CD14-positive monocyte (primary cell): ENCODE measurements around the gene CRACDL. TPM values are rescaled to one million over a fixed set of nuclear protein-coding genes. Genes with fewer than 3 reads are reported as not detected.

Source experiments
- DNase-seq, 3 donors: peaks; one replicate each; pipeline ENCODE4 v3.0.0-alpha.2; 2011 to 2022
- H2AFZ ChIP-seq: 2 replicates; pipeline ENCODE4 v1.6.0; 2012; ENCODE audit warnings: mild to moderate bottlenecking, low read depth, low read length, inconsistent platforms; ENCODE audit not compliant: insufficient read depth, poor library complexity, severe bottlenecking
- H3K27ac ChIP-seq, 2 donors: 1 replicate in 1 of 2; 2 replicates in 1 of 2; pipeline ENCODE4 v1.5.1; 2012 to 2013; ENCODE audit warnings: low read length in 2 of 2, control low read depth in 1 of 2, inconsistent platforms in 1 of 2, low read depth in 1 of 2, mild to moderate bottlenecking in 1 of 2
- H3K27me3 ChIP-seq, 2 donors: one replicate each; pipeline versions ENCODE4 v1.6.0 to v1.6.1; 2011 to 2013; ENCODE audit warnings: low read length in 2 of 2; ENCODE audit not compliant: control insufficient read depth in 2 of 2, insufficient read depth in 2 of 2
- H3K36me3 ChIP-seq, 2 donors: replicated peaks in 1 of 2; 1 replicate in 1 of 2; 2 replicates in 1 of 2; pipeline versions ENCODE4 v1.5.1 to v1.6.1; 2012 to 2013; ENCODE audit warnings: low read length in 2 of 2, control low read depth in 1 of 2, inconsistent platforms in 1 of 2, mild to moderate bottlenecking in 1 of 2; ENCODE audit not compliant: insufficient read depth in 2 of 2, control insufficient read depth in 1 of 2
- H3K4me1 ChIP-seq, 2 donors: 1 replicate in 1 of 2; 2 replicates in 1 of 2; pipeline versions ENCODE4 v1.5.1 to v1.6.1; 2012 to 2013; ENCODE audit warnings: low read length in 2 of 2, control low read depth in 1 of 2, inconsistent platforms in 1 of 2, mild to moderate bottlenecking in 1 of 2, moderate library complexity in 1 of 2; ENCODE audit not compliant: insufficient read depth in 2 of 2, control insufficient read depth in 1 of 2
- H3K4me2 ChIP-seq: replicated peaks from 2 replicates; pipeline ENCODE3; 2012; ENCODE audit warnings: low read length, moderate library complexity, mild to moderate bottlenecking; ENCODE audit not compliant: poor library complexity, severe bottlenecking; ENCODE audit errors: extremely low read depth
- H3K4me3 ChIP-seq, 3 experiments: fragments of 200-600 bp in 1 of 3; sonication (generic) in 1 of 3; replicated peaks in 1 of 3; 1 replicate in 2 of 3; 2 replicates in 1 of 3; pipeline ENCODE4 v1.5.1; 2011 to 2013; ENCODE audit warnings: low read length in 3 of 3, mild to moderate bottlenecking in 3 of 3, control low read depth in 2 of 3, low read depth in 2 of 3, inconsistent platforms in 1 of 3, moderate library complexity in 1 of 3
- H3K79me2 ChIP-seq: 2 replicates; pipeline ENCODE4 v1.6.0; 2012; ENCODE audit warnings: mild to moderate bottlenecking, control low read depth, inconsistent platforms, low read length, moderate library complexity; ENCODE audit not compliant: insufficient read depth
- H3K9ac ChIP-seq: 2 replicates; pipeline ENCODE4 v1.6.0; 2017; ENCODE audit warnings: low read length, mild to moderate bottlenecking; ENCODE audit not compliant: insufficient read depth, poor library complexity, severe bottlenecking
- H3K9me3 ChIP-seq, 2 donors: replicated peaks in 1 of 2; 1 replicate in 1 of 2; 2 replicates in 1 of 2; pipeline versions ENCODE4 v1.5.1 to v1.6.1; 2012 to 2013; ENCODE audit warnings: low read length in 2 of 2, control low read depth in 1 of 2; ENCODE audit not compliant: control insufficient read depth in 1 of 2, insufficient read depth in 1 of 2
- H4K20me1 ChIP-seq: 2 replicates; pipeline ENCODE4 v1.6.0; 2012; ENCODE audit warnings: mild to moderate bottlenecking, low read length, control low read depth, moderate library complexity; ENCODE audit not compliant: insufficient read depth
- H3K27ac Mint-ChIP-seq, 7 donors: one replicate each; pipeline ENCODE4 v1.8.0; 2020; ENCODE audit warnings: mild to moderate bottlenecking in 7 of 7, mixed read lengths in 7 of 7, moderate library complexity in 6 of 7, inconsistent platforms in 2 of 7
- H3K27me3 Mint-ChIP-seq, 3 donors: one replicate each; pipeline ENCODE4 v1.8.0; 2021 to 2022; ENCODE audit warnings: low read depth in 3 of 3, mild to moderate bottlenecking in 3 of 3, mixed read lengths in 3 of 3, moderate library complexity in 3 of 3, inconsistent platforms in 1 of 3
- H3K36me3 Mint-ChIP-seq, 2 donors: one replicate each; pipeline ENCODE4 v1.8.0; 2020; ENCODE audit warnings: mixed read lengths in 2 of 2, inconsistent platforms in 1 of 2, mild to moderate bottlenecking in 1 of 2
- H3K4me1 Mint-ChIP-seq: one replicate; pipeline ENCODE4 v1.8.0; 2020; ENCODE audit warnings: mild to moderate bottlenecking, mixed read lengths
- H3K4me3 Mint-ChIP-seq, 2 donors: one replicate each; pipeline ENCODE4 v1.8.0; 2020; ENCODE audit warnings: mild to moderate bottlenecking in 2 of 2, mixed read lengths in 2 of 2, moderate library complexity in 1 of 2
- H3K9me3 Mint-ChIP-seq, 7 donors: one replicate each; pipeline ENCODE4 v1.8.0; 2020 to 2022; ENCODE audit warnings: mixed read lengths in 7 of 7, mild to moderate bottlenecking in 6 of 7, moderate library complexity in 6 of 7, inconsistent platforms in 2 of 7
- WGBS: methylation state at CpG from one replicate; pipeline ENCODE4 v1.1.5; 2013; ENCODE audit warnings: missing lambda C conversion rate; ENCODE audit not compliant: insufficient coverage; 5-methylcytosine and 5-hydroxymethylcytosine counted together
- intact Hi-C, 2 donors: fragments of 100-400 bp; cut with micrococcal nuclease; formaldehyde crosslinking; loops; one replicate each; pipeline versions ENCODE4 v1.15.0 to v1.15.1; 2023
- polyA plus RNA-seq, 3 donors: library from polyadenylated mRNA; depleted of rRNA in 1 of 3; unstranded in 2 of 3; stranded (reverse) in 1 of 3; fragments of 300-500 nt in 2 of 3; fragments of >200 nt in 1 of 3; fragmentation: Illumina TruSeq in 2 of 3; gene quantifications; 1 replicate in 2 of 3; 2 replicates in 1 of 3; pipeline ENCODE4 v1.2.3, GENCODE V29; 2012 to 2021
- TF ChIP-seq, protein P1 (sequence below): fragments of 200-600 bp; IDR thresholded peaks from one replicate; pipeline ENCODE4 v1.8.0; 2022; ENCODE audit warnings: antibody characterized with exemption, mild to moderate bottlenecking

CRACDL gene
- polyA plus RNA-seq, 3 donors: 0.12 to 0.35 (median 0.28) TPM

DNA sequence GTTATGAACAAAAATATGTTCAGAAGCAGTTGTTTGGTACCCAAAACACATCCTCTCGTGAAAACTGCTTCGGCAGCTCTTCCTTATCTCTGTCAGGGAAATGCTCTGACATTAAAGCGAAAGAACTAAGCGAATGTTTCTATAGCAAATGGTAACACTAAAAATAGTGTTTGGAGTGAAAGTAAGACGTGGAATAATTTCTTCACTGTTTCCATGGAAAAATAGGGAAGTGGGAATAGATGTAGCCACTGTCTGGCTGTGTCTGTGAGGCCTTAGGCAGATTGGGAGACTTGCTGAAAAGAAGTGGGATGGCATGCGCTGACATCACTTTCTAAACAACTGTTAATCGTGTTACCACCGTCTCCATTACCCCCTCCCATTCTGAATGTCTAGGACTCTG, 11.5 kb upstream of the CRACDL start:
- peaks cover 0 to 6% (median 0%) of the 10 kb centered on the region in 7 donors for H3K9me3 Mint-ChIP-seq
- H3K4me3 Mint-ChIP-seq: no peak overlapping the region
- Histone ChIP-seq H2AFZ (no peak overlapping the region), H3K9me3 (no peaks in the 10 kb centered on the region), H4K20me1 (no peaks in the 10 kb centered on the region), H3K36me3 (no peaks in the 10 kb centered on the region), H3K79me2 (no peaks in the 10 kb centered on the region), H3K4me2 (no peak overlapping the region), H3K27me3 (peaks cover 6 to 12% of the 10 kb centered on the region in 2 donors), H3K4me3 (no peak overlapping the region), H3K4me1 (no peaks in the 10 kb centered on the region), H3K9ac (no peak overlapping the region), H3K27ac (no peak overlapping the region)
- TF ChIP-seq, protein P1, sequence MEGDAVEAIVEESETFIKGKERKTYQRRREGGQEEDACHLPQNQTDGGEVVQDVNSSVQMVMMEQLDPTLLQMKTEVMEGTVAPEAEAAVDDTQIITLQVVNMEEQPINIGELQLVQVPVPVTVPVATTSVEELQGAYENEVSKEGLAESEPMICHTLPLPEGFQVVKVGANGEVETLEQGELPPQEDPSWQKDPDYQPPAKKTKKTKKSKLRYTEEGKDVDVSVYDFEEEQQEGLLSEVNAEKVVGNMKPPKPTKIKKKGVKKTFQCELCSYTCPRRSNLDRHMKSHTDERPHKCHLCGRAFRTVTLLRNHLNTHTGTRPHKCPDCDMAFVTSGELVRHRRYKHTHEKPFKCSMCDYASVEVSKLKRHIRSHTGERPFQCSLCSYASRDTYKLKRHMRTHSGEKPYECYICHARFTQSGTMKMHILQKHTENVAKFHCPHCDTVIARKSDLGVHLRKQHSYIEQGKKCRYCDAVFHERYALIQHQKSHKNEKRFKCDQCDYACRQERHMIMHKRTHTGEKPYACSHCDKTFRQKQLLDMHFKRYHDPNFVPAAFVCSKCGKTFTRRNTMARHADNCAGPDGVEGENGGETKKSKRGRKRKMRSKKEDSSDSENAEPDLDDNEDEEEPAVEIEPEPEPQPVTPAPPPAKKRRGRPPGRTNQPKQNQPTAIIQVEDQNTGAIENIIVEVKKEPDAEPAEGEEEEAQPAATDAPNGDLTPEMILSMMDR: no peak
- intact Hi-C loops: no loop called here
- peaks cover 10 to 34% (median 18%) of the 10 kb centered on the region in 3 donors for H3K27me3 Mint-ChIP-seq
- H3K4me1 Mint-ChIP-seq: no peaks in the 10 kb centered on the region
- DNase-seq: no peak
- H3K36me3 Mint-ChIP-seq: no peaks in the 10 kb centered on the region
- H3K27ac Mint-ChIP-seq: no peak overlapping the region
- WGBS: 78% methylated on average over 5 of the region's 8 CpGs

DNA sequence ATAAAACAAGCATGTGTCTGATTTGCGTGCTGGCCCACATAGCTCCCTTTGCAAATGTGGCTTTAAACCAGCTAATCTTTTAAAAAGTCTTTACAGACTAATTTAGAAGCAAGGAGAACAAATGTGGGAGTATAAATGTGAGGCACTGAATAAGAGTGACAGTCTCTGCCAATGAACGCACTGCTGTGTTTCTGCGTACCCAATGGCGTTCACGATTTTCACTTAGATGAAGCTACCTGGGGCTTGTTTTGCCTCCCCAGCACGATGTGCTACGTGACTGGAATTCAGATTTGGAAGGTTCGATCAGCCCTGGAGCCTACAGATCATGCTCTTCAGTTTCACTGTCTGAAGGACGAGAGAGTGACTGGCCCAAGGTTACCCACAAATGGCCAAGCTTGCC, 10.8 kb upstream of the CRACDL start:
- TF ChIP-seq, protein P1: no peak
- Histone ChIP-seq H2AFZ (no peak overlapping the region), H3K4me3 (no peak overlapping the region), H4K20me1 (no peaks in the 10 kb centered on the region), H3K36me3 (no peaks in the 10 kb centered on the region), H3K79me2 (no peaks in the 10 kb centered on the region), H3K4me2 (no peak overlapping the region), H3K9ac (no peak overlapping the region), H3K27me3 (peaks cover 2 to 6% of the 10 kb centered on the region in 2 donors), H3K27ac (no peak overlapping the region), H3K4me1 (no peaks in the 10 kb centered on the region), H3K9me3 (no peaks in the 10 kb centered on the region)
- DNase-seq: no peak
- Mint-ChIP-seq H3K27ac (no peak overlapping the region), H3K4me3 (no peak overlapping the region), H3K4me1 (no peaks in the 10 kb centered on the region), H3K36me3 (no peaks in the 10 kb centered on the region), H3K9me3 (peaks cover 0 to 6% (median 0%) of the 10 kb centered on the region in 7 donors), H3K27me3 (peaks cover 10 to 30% (median 18%) of the 10 kb centered on the region in 3 donors)
- WGBS: 97% methylated on average over 8 of the region's 9 CpGs
- intact Hi-C loops: no loop called here
